Epithelial cell of proximal tubule (primary cell): ENCODE results near the gene NRXN3. TPM values are rescaled to one million over a fixed set of nuclear protein-coding genes. Genes with fewer than 3 reads are reported as not detected.

Experiments
- DNase-seq: peaks from one replicate; pipeline ENCODE4 v3.0.0-alpha.2; 2011; ENCODE audit warnings: low read depth
- H3K4me3 ChIP-seq: 2 replicates; pipeline ENCODE4 v1.5.1; 2011; ENCODE audit warnings: low read depth, mild to moderate bottlenecking, low read length
- CTCF ChIP-seq: conservative IDR thresholded peaks from 2 replicates; pipeline ENCODE4 v1.5.1; 2012; ENCODE audit warnings: low read depth, mild to moderate bottlenecking, low read length
- total RNA-seq: library from RNA; depleted of rRNA; stranded (reverse); fragments of >200 nt; gene quantifications from 2 replicates; pipeline ENCODE4 v1.2.3, GENCODE V29; 2015

The NRXN3 gene
- total RNA-seq, 1 donor from 2014 or later = 1.2 TPM

GRCh38 chr14:79378020-79378419 lies 1207.8 kb downstream of the NRXN3 start:
- no peak for DNase-seq
- no peak overlapping the region for H3K4me3 ChIP-seq
- TF ChIP-seq CTCF = no peak

GRCh38 chr14:79379266-79379665 lies 1209.1 kb downstream of the NRXN3 start:
- no peak for DNase-seq
- H3K4me3 ChIP-seq = no peak overlapping the region
- TF ChIP-seq CTCF = no peak

- no peak for DNase-seq
- H3K4me3 ChIP-seq = no peak overlapping the region
- no peak for TF ChIP-seq CTCF
These were observed 1212.9 kb downstream of the NRXN3 start for GRCh38 chr14:79383031-79383430.

- no peak for TF ChIP-seq CTCF
- no peak for DNase-seq
- no peak overlapping the region for H3K4me3 ChIP-seq
These were observed 1213.3 kb downstream of the NRXN3 start for GRCh38 chr14:79383475-79383874.

- DNase-seq = no peak
- no peak for TF ChIP-seq CTCF
- H3K4me3 ChIP-seq = no peak overlapping the region
These were observed 1224.9 kb downstream of the NRXN3 start for GRCh38 chr14:79395061-79395460.

- no peak for TF ChIP-seq CTCF
- no peak for DNase-seq
- H3K4me3 ChIP-seq = no peak overlapping the region
These were observed 1234.8 kb downstream of the NRXN3 start for GRCh38 chr14:79404874-79405511.

- no peak for TF ChIP-seq CTCF
- no peak overlapping the region for H3K4me3 ChIP-seq
- DNase-seq = no peak
These were observed 1235.3 kb downstream of the NRXN3 start for GRCh38 chr14:79405512-79405910.
